ENCODE data around the gene MGP.

The MGP gene

GRCh38 chr12:14902465-14902864 is 16.8 kb upstream of the MGP start:
- H3K4me1 ChIP-seq (ENCODE audit: insufficient read depth, low read length): peaks cover 5% of the 10 kb centered on the region

DNA sequence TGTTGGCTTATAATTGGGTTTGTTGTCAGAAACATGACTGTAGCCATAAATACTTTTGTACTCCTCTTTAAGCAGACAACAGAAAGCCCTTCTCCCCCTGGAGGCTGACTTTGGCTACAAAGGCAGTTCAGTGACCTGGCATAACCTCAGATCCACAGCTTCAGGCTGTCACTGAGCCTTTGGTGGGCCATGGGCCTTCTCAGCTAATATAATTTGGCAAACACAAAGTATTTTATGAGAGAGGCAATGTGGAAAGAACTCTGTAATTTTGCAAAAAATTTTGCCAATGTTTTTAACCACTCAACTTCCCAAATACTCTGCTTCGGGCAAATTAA is 15.5 kb upstream of the MGP start:
- no peaks in the 10 kb centered on the region for H3K27me3 ChIP-seq (ENCODE audit: control insufficient read depth in 1 of 2, insufficient read depth in 2 of 2, low read length in 2 of 2)
- H3K36me3 ChIP-seq (ENCODE audit: insufficient read depth, low read length): no peaks in the 10 kb centered on the region
- no peak overlapping the region for H3K4me3 ChIP-seq (ENCODE audit: low read depth in 1 of 2, low read length in 2 of 2)
- peaks cover 13% of the 10 kb centered on the region for H3K4me1 ChIP-seq (ENCODE audit: insufficient read depth, low read length)
- H3K9me3 ChIP-seq (ENCODE audit: low read length): no peaks in the 10 kb centered on the region
- no peak overlapping the region for H3K27ac ChIP-seq (ENCODE audit: low read depth, low read length)
- no peak overlapping the region for H3K9ac ChIP-seq (ENCODE audit: low read length)

More at GRCh38 chr12:14902465-14902864, 16.8 kb upstream of the MGP start:
- Histone ChIP-seq H3K9ac (ENCODE audit: low read length) (no peak overlapping the region), H3K36me3 (ENCODE audit: insufficient read depth, low read length) (no peaks in the 10 kb centered on the region), H3K4me3 (ENCODE audit: low read depth in 1 of 2, low read length in 2 of 2) (no peak overlapping the region), H3K27me3 (ENCODE audit: control insufficient read depth in 1 of 2, insufficient read depth in 2 of 2, low read length in 2 of 2) (no peaks in the 10 kb centered on the region), H3K9me3 (ENCODE audit: low read length) (no peaks in the 10 kb centered on the region), H3K27ac (ENCODE audit: low read depth, low read length) (no peak overlapping the region)

- H3K4me3 ChIP-seq (ENCODE audit: low read depth in 1 of 2, low read length in 2 of 2): no peak overlapping the region
- H3K9me3 ChIP-seq (ENCODE audit: low read length): no peaks in the 10 kb centered on the region
- no peak overlapping the region for H3K9ac ChIP-seq (ENCODE audit: low read length)
- H3K27me3 ChIP-seq (ENCODE audit: control insufficient read depth in 1 of 2, insufficient read depth in 2 of 2, low read length in 2 of 2): no peaks in the 10 kb centered on the region
- no peak overlapping the region for H3K27ac ChIP-seq (ENCODE audit: low read depth, low read length)
- peaks cover 13% of the 10 kb centered on the region for H3K4me1 ChIP-seq (ENCODE audit: insufficient read depth, low read length)
- H3K36me3 ChIP-seq (ENCODE audit: insufficient read depth, low read length): no peaks in the 10 kb centered on the region
Measured at GRCh38 chr12:14900521-14901227, 15.0 kb upstream of the MGP start.

DNA sequence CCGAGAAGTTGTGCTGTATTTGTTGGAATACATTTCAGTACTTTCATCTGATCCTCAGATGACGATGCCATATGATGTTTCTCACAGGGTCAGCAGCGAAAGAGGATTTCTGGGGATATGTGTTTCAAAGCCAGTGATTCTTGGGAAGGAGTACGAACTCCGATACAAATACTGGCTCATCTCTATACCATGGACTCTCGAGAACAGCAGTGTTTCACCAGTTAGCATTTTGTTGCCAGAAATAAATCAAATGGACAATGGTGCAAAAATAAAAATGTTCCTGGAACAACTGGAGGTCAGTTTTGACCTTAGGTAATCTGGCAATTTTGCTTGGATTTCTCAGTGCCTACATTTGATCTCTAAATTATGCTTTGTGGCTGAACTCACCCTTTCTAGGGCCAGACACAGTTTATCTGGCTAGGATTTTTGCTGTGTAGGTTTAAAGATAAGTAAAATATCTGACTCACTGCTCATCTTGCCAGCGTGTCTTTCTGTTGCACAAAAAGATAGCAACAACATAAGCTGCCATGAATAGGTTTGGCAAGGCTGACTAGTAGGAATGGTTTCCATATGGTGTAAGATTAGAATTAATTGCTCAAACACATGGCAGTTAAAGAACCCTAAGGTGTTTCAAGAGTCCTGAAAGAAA is 11.0 kb upstream of the MGP start:
- Histone ChIP-seq H3K9ac (ENCODE audit: low read length) (peak overlapping the region; percentile 0), H3K27ac (ENCODE audit: low read depth, low read length) (no peak overlapping the region), H3K4me3 (ENCODE audit: low read depth in 1 of 2, low read length in 2 of 2) (no peak overlapping the region), H3K36me3 (ENCODE audit: insufficient read depth, low read length) (no peaks in the 10 kb centered on the region), H3K27me3 (ENCODE audit: control insufficient read depth in 1 of 2, insufficient read depth in 2 of 2, low read length in 2 of 2) (no peaks in the 10 kb centered on the region), H3K4me1 (ENCODE audit: insufficient read depth, low read length) (peaks cover 8% of the 10 kb centered on the region), H3K9me3 (ENCODE audit: low read length) (no peaks in the 10 kb centered on the region)

DNA sequence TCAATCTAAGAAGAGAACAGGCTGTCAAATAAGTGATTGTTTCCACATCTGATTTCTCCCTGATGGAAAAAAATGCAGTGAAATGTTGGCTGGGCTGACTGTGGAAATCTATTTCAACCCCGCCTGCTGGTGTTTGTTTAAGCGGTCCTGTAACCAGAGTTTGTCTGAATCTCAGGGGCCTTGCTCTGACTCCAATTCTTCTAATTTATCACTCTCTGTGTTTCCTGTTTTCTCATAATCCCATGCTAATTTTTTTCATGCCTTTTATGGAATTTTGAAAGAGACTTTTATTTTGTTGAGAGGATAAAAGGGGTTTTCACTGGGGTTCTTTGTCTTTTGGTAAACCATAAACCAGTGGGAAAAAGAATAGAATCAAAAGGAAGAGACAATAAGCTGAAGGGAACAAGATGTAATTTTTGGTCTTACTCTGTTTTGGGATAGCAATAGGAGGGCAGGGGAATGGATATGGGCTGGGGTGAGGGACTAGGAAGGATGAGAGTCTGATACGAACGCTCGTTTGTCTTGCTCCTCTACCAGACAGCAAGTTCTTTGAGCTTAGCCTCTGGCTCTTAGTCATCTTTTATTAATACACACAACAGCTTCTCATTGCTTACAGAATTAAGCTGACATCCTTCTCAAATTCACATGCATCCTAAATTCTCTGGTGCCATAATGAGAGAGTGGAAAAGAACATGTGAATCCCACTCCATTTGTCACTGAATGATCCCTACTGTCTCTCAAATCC is 8.0 kb upstream of the MGP start:
- Histone ChIP-seq H3K9me3 (ENCODE audit: low read length) (no peaks in the 10 kb centered on the region), H3K4me1 (ENCODE audit: insufficient read depth, low read length) (peaks cover 8% of the 10 kb centered on the region), H3K27me3 (ENCODE audit: control insufficient read depth in 1 of 2, insufficient read depth in 2 of 2, low read length in 2 of 2) (no peaks in the 10 kb centered on the region), H3K4me3 (ENCODE audit: low read depth in 1 of 2, low read length in 2 of 2) (no peak overlapping the region), H3K9ac (ENCODE audit: low read length) (no peak overlapping the region), H3K36me3 (ENCODE audit: insufficient read depth, low read length) (no peaks in the 10 kb centered on the region), H3K27ac (ENCODE audit: low read depth, low read length) (no peak overlapping the region)

GRCh38 chr12:14892726-14893505 is 7.3 kb upstream of the MGP start:
- Histone ChIP-seq H3K27ac (ENCODE audit: low read depth, low read length) (no peak overlapping the region), H3K4me3 (ENCODE audit: low read depth in 1 of 2, low read length in 2 of 2) (no peak overlapping the region), H3K27me3 (ENCODE audit: control insufficient read depth in 1 of 2, insufficient read depth in 2 of 2, low read length in 2 of 2) (no peaks in the 10 kb centered on the region), H3K36me3 (ENCODE audit: insufficient read depth, low read length) (no peaks in the 10 kb centered on the region), H3K9ac (ENCODE audit: low read length) (no peak overlapping the region), H3K9me3 (ENCODE audit: low read length) (no peaks in the 10 kb centered on the region), H3K4me1 (ENCODE audit: insufficient read depth, low read length) (peaks cover 8% of the 10 kb centered on the region)

DNA sequence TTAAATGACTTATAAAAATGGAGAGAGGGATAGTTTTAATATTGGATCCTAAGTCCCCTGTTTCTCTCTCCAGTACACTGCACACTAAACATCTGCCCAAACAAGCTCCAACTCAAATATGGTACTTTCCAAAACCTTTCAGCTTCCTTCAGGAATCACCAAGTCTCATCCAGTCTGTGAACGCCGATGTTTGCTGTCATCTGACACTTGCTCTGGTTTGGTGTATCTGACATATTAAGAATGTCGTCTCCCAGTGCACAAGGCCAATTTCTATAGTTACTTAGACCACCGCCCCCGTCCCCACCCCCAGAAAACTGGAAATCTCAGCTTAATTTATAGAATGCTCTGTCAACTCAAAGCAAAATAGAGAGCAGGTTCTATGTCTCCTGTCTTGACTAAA is 5.0 kb upstream of the MGP start:
- peaks cover 9% of the 10 kb centered on the region for H3K4me1 ChIP-seq (ENCODE audit: insufficient read depth, low read length)
- no peak overlapping the region for H3K4me3 ChIP-seq (ENCODE audit: low read depth in 1 of 2, low read length in 2 of 2)
- H3K36me3 ChIP-seq (ENCODE audit: insufficient read depth, low read length): no peaks in the 10 kb centered on the region
- H3K9me3 ChIP-seq (ENCODE audit: low read length): no peaks in the 10 kb centered on the region
- no peak overlapping the region for H3K27ac ChIP-seq (ENCODE audit: low read depth, low read length)
- H3K27me3 ChIP-seq (ENCODE audit: control insufficient read depth in 1 of 2, insufficient read depth in 2 of 2, low read length in 2 of 2): no peaks in the 10 kb centered on the region
- H3K9ac ChIP-seq (ENCODE audit: low read length): no peak overlapping the region

- H3K9ac ChIP-seq (ENCODE audit: low read length): no peak overlapping the region
- H3K27me3 ChIP-seq (ENCODE audit: control insufficient read depth in 1 of 2, insufficient read depth in 2 of 2, low read length in 2 of 2): no peaks in the 10 kb centered on the region
- H3K9me3 ChIP-seq (ENCODE audit: low read length): no peaks in the 10 kb centered on the region
- peak overlapping the region in 1 of 2 donors; percentile 55 for H3K4me3 ChIP-seq (ENCODE audit: low read depth in 1 of 2, low read length in 2 of 2)
- H3K4me1 ChIP-seq (ENCODE audit: insufficient read depth, low read length): peaks cover 18% of the 10 kb centered on the region
- H3K36me3 ChIP-seq (ENCODE audit: insufficient read depth, low read length): peaks cover 14% of the 10 kb centered on the region
- H3K27ac ChIP-seq (ENCODE audit: low read depth, low read length): peak overlapping the region; percentile 76
Measured at GRCh38 chr12:14886271-14886670, 617 bp upstream of the MGP start.

DNA sequence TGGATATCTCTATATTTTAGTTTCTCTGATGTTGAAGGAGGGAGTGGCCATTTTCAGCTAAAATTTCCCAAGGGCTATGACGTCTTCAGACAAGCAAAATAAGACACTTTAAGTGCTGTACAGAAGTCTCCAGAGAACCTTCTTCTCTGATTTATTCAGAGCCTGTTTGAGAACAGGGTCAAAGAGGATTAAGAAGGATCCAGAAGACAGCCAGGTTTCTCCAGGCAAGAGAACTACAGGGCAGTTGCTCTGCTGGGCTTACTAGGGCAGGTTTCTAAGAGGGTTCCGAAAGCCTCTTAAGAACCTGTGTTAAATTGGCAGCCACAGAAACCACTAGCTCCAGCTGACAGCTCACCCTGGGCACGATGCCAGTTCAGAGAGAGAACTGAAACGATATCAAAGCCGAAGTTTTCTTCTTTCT is 1.2 kb downstream of the MGP start:
- Histone ChIP-seq H3K36me3 (ENCODE audit: insufficient read depth, low read length) (peaks cover 14% of the 10 kb centered on the region), H3K4me1 (ENCODE audit: insufficient read depth, low read length) (peaks cover 18% of the 10 kb centered on the region), H3K27ac (ENCODE audit: low read depth, low read length) (peak overlapping the region; percentile 76), H3K9ac (ENCODE audit: low read length) (peak overlapping the region; percentile 62), H3K9me3 (ENCODE audit: low read length) (no peaks in the 10 kb centered on the region), H3K27me3 (ENCODE audit: control insufficient read depth in 1 of 2, insufficient read depth in 2 of 2, low read length in 2 of 2) (no peaks in the 10 kb centered on the region), H3K4me3 (ENCODE audit: low read depth in 1 of 2, low read length in 2 of 2) (peak overlapping the region; percentile 6 to 55)

GRCh38 chr12:14883686-14884085 is 2.0 kb downstream of the MGP start:
- Histone ChIP-seq H3K36me3 (ENCODE audit: insufficient read depth, low read length) (peaks cover 14% of the 10 kb centered on the region), H3K4me3 (ENCODE audit: low read depth in 1 of 2, low read length in 2 of 2) (peak overlapping the region in 1 of 2 donors; percentile 40), H3K9me3 (ENCODE audit: low read length) (no peaks in the 10 kb centered on the region), H3K27me3 (ENCODE audit: control insufficient read depth in 1 of 2, insufficient read depth in 2 of 2, low read length in 2 of 2) (no peaks in the 10 kb centered on the region), H3K27ac (ENCODE audit: low read depth, low read length) (peak overlapping the region; percentile 76), H3K9ac (ENCODE audit: low read length) (no peak overlapping the region), H3K4me1 (ENCODE audit: insufficient read depth, low read length) (peaks cover 18% of the 10 kb centered on the region)

GRCh38 chr12:14880890-14881453 is 4.7 kb downstream of the MGP start:
- Histone ChIP-seq H3K27ac (ENCODE audit: low read depth, low read length) (no peak overlapping the region), H3K4me3 (ENCODE audit: low read depth in 1 of 2, low read length in 2 of 2) (no peak overlapping the region), H3K9me3 (ENCODE audit: low read length) (no peaks in the 10 kb centered on the region), H3K27me3 (ENCODE audit: control insufficient read depth in 1 of 2, insufficient read depth in 2 of 2, low read length in 2 of 2) (no peaks in the 10 kb centered on the region), H3K9ac (ENCODE audit: low read length) (no peak overlapping the region), H3K4me1 (ENCODE audit: insufficient read depth, low read length) (peaks cover 12% of the 10 kb centered on the region), H3K36me3 (ENCODE audit: insufficient read depth, low read length) (peaks cover 14% of the 10 kb centered on the region)
